Rectal smooth muscle tissue (tissue), 1 donor: Measurements from ENCODE around the gene AGPAT4.
"Not testable (repeated sequence)": the region's sequence is repeated elsewhere in the genome, so short reads cannot be mapped to it uniquely, and the experiment has no call there.

ENCODE experiments used
- H3K27ac ChIP-seq: one replicate; pipeline ENCODE4 v1.7.0; 2013; ENCODE audit warnings: low read depth, low read length, inconsistent platforms
- H3K27me3 ChIP-seq: one replicate; pipeline ENCODE4 v1.7.0; 2013; ENCODE audit warnings: low read length; ENCODE audit not compliant: control insufficient read depth, insufficient read depth
- H3K36me3 ChIP-seq: one replicate; pipeline ENCODE4 v1.7.0; 2013; ENCODE audit warnings: low read length; ENCODE audit not compliant: control insufficient read depth, insufficient read depth
- H3K4me1 ChIP-seq: one replicate; pipeline ENCODE4 v1.7.0; 2013; ENCODE audit warnings: low read length; ENCODE audit not compliant: control insufficient read depth, insufficient read depth
- H3K4me3 ChIP-seq: one replicate; pipeline ENCODE4 v1.7.0; 2013; ENCODE audit warnings: low read length
- H3K9ac ChIP-seq: one replicate; pipeline ENCODE4 v1.7.0; 2013; ENCODE audit warnings: low read length

Gene AGPAT4

GRCh38 chr6:161130967-161131766 is 142.7 kb downstream of the AGPAT4 start:
- peaks cover 4% of the 10 kb centered on the region for H3K36me3 ChIP-seq
- H3K27me3 ChIP-seq, result no peaks in the 10 kb centered on the region
- H3K4me1 ChIP-seq, result no peaks in the 10 kb centered on the region
- no peak overlapping the region for H3K4me3 ChIP-seq
- no peak overlapping the region for H3K27ac ChIP-seq
- no peak overlapping the region for H3K9ac ChIP-seq

- no peak overlapping the region for H3K4me3 ChIP-seq
- H3K4me1 ChIP-seq, result no peaks in the 10 kb centered on the region
- H3K9ac ChIP-seq, result no peak overlapping the region
- H3K27me3 ChIP-seq, result no peaks in the 10 kb centered on the region
- no peak overlapping the region for H3K27ac ChIP-seq
- H3K36me3 ChIP-seq, result peaks cover 4% of the 10 kb centered on the region
Observed at GRCh38 chr6:161130541-161130940, 143.3 kb downstream of the AGPAT4 start.

- H3K36me3 ChIP-seq, result peaks cover 4% of the 10 kb centered on the region
- H3K4me3 ChIP-seq, result no peak overlapping the region
- no peak overlapping the region for H3K27ac ChIP-seq
- H3K27me3 ChIP-seq, result no peaks in the 10 kb centered on the region
- H3K4me1 ChIP-seq, result no peaks in the 10 kb centered on the region
- H3K9ac ChIP-seq, result no peak overlapping the region
Observed at GRCh38 chr6:161128680-161129196, 145.1 kb downstream of the AGPAT4 start.

GRCh38 chr6:161128230-161128629 is 145.6 kb downstream of the AGPAT4 start:
- no peak overlapping the region for H3K9ac ChIP-seq
- H3K27me3 ChIP-seq, result no peaks in the 10 kb centered on the region
- H3K4me1 ChIP-seq, result no peaks in the 10 kb centered on the region
- H3K36me3 ChIP-seq, result peaks cover 4% of the 10 kb centered on the region
- H3K27ac ChIP-seq, result no peak overlapping the region
- no peak overlapping the region for H3K4me3 ChIP-seq

GRCh38 chr6:161127071-161127740 is 146.7 kb downstream of the AGPAT4 start:
- no peaks in the 10 kb centered on the region for H3K4me1 ChIP-seq
- no peak overlapping the region for H3K9ac ChIP-seq
- no peaks in the 10 kb centered on the region for H3K27me3 ChIP-seq
- H3K27ac ChIP-seq, result no peak overlapping the region
- no peak overlapping the region for H3K4me3 ChIP-seq
- peaks cover 4% of the 10 kb centered on the region for H3K36me3 ChIP-seq

GRCh38 chr6:161125591-161125990 is 148.3 kb downstream of the AGPAT4 start:
- Histone ChIP-seq H3K4me3 (no peak overlapping the region), H3K9ac (no peak overlapping the region), H3K4me1 (no peaks in the 10 kb centered on the region), H3K27me3 (no peaks in the 10 kb centered on the region), H3K36me3 (peaks cover 6% of the 10 kb centered on the region), H3K27ac (no peak overlapping the region)

- not testable (repeated sequence) for H3K27me3 ChIP-seq, H3K4me3 ChIP-seq, H3K27ac ChIP-seq, H3K4me1 ChIP-seq, H3K36me3 ChIP-seq, H3K9ac ChIP-seq
Observed at GRCh38 chr6:161123319-161123718, 150.5 kb downstream of the AGPAT4 start.

GRCh38 chr6:161117942-161118341 is 155.9 kb downstream of the AGPAT4 start:
- peaks cover 15% of the 10 kb centered on the region for H3K36me3 ChIP-seq

GRCh38 chr6:161117308-161117707 is 156.6 kb downstream of the AGPAT4 start:
- Histone ChIP-seq H3K4me3 (no peak overlapping the region), H3K4me1 (no peaks in the 10 kb centered on the region), H3K36me3 (peaks cover 21% of the 10 kb centered on the region), H3K27me3 (no peaks in the 10 kb centered on the region), H3K27ac (no peak overlapping the region), H3K9ac (no peak overlapping the region)

More at GRCh38 chr6:161117942-161118341, 155.9 kb downstream of the AGPAT4 start:
- Histone ChIP-seq H3K27me3 (no peaks in the 10 kb centered on the region), H3K9ac (no peak overlapping the region), H3K27ac (no peak overlapping the region), H3K4me1 (no peaks in the 10 kb centered on the region), H3K4me3 (no peak overlapping the region)

GRCh38 chr6:161116554-161116953 is 157.3 kb downstream of the AGPAT4 start:
- no peak overlapping the region for H3K9ac ChIP-seq
- peaks cover 21% of the 10 kb centered on the region for H3K36me3 ChIP-seq
- no peak overlapping the region for H3K4me3 ChIP-seq
- no peak overlapping the region for H3K27ac ChIP-seq
- no peaks in the 10 kb centered on the region for H3K4me1 ChIP-seq
- no peaks in the 10 kb centered on the region for H3K27me3 ChIP-seq

- Histone ChIP-seq H3K27ac (no peak overlapping the region), H3K4me3 (no peak overlapping the region), H3K27me3 (no peaks in the 10 kb centered on the region), H3K36me3 (peaks cover 25% of the 10 kb centered on the region), H3K4me1 (no peaks in the 10 kb centered on the region), H3K9ac (no peak overlapping the region)
Observed at GRCh38 chr6:161115468-161115867, 158.4 kb downstream of the AGPAT4 start.

GRCh38 chr6:161111261-161111660 is 162.6 kb downstream of the AGPAT4 start:
- peaks cover 44% of the 10 kb centered on the region for H3K36me3 ChIP-seq
- H3K27ac ChIP-seq, result no peak overlapping the region
- H3K27me3 ChIP-seq, result no peaks in the 10 kb centered on the region
- H3K9ac ChIP-seq, result no peak overlapping the region
- H3K4me3 ChIP-seq, result no peak overlapping the region
- H3K4me1 ChIP-seq, result no peaks in the 10 kb centered on the region
